H1 (cell line): ENCODE data around the gene DUSP9. TPM values are rescaled to one million over a fixed set of nuclear protein-coding genes. Genes with fewer than 3 reads are reported as not detected.

Source experiments
- CTCF ChIA-PET: fragments of 300-600 bp; sonication (Branson Sonifier 250); formaldehyde crosslinking; loops from one replicate; lab custom pipeline; 2021; ENCODE audit not compliant: partially characterized antibody; lab: Charles Lee
- POLR2A ChIA-PET: fragments of 300-600 bp; sonication (Branson Sonifier 250); formaldehyde crosslinking; loops from one replicate; lab custom pipeline; 2021; ENCODE audit warnings: inconsistent platforms; ENCODE audit not compliant: partially characterized antibody; lab: Charles Lee
- DNase-seq, 2 experiments: peaks; one replicate each; pipeline versions ENCODE4 v3.0.0 to v3.0.0-alpha.2; 2010 to 2022; ENCODE audit warnings: low spot score in 2 of 2, low read depth in 1 of 2, mixed read lengths in 1 of 2
- FAIRE-seq: peaks from 2 replicates; lab custom pipeline; 2011; peaks lifted over from hg19 to GRCh38; lab: Jason Lieb, UNC
- H2AFZ ChIP-seq: 2 replicates; pipeline ENCODE4 v1.8.1; 2012; ENCODE audit warnings: low read length, inconsistent platforms
- H2AK5ac ChIP-seq: 2 replicates; pipeline ENCODE4 v1.6.1; 2013; ENCODE audit warnings: low read depth, low read length
- H2BK120ac ChIP-seq: replicated peaks from 2 replicates; pipeline ENCODE3; 2013; ENCODE audit warnings: low read depth, low read length, inconsistent platforms
- H2BK12ac ChIP-seq: 2 replicates; pipeline ENCODE4 v1.6.1; 2013; ENCODE audit warnings: low read depth, low read length
- H2BK15ac ChIP-seq: 2 replicates; pipeline ENCODE4 v1.6.1; 2013; ENCODE audit warnings: low read length
- H2BK20ac ChIP-seq: 2 replicates; pipeline ENCODE4 v1.6.1; 2013; ENCODE audit warnings: low read length
- H2BK5ac ChIP-seq: 2 replicates; pipeline ENCODE4 v1.6.1; 2013; ENCODE audit warnings: low read depth, low read length
- H3K14ac ChIP-seq: 2 replicates; pipeline ENCODE4 v1.6.1; 2013; ENCODE audit warnings: inconsistent platforms; ENCODE audit not compliant: insufficient read length
- H3K18ac ChIP-seq: 2 replicates; pipeline ENCODE4 v1.6.1; 2013; ENCODE audit warnings: low read length; ENCODE audit errors: extremely low read depth
- H3K23ac ChIP-seq: 2 replicates; pipeline ENCODE4 v1.6.1; 2013; ENCODE audit warnings: inconsistent platforms; ENCODE audit not compliant: insufficient read length
- H3K23me2 ChIP-seq: 2 replicates; pipeline ENCODE4 v1.6.1; 2013; ENCODE audit warnings: low read depth, low read length
- H3K27ac ChIP-seq: 2 replicates; pipeline ENCODE4 v1.6.1; 2011; ENCODE audit warnings: low read depth, low read length, inconsistent platforms
- H3K27me3 ChIP-seq, 4 experiments: replicated peaks in 1 of 4; 1 replicate in 1 of 4; 2 replicates in 3 of 4; pipeline versions ENCODE4 v1.6.1 to v1.8.1; 2011 to 2013; ENCODE audit warnings: low read length in 3 of 4, mild to moderate bottlenecking in 3 of 4, inconsistent platforms in 2 of 4, mixed read lengths in 2 of 4, moderate library complexity in 1 of 4; ENCODE audit not compliant: control insufficient read depth in 3 of 4, insufficient read depth in 3 of 4; ENCODE audit errors: extremely low read depth in 1 of 4
- H3K36me3 ChIP-seq, 4 experiments: 2 replicates each; pipeline versions ENCODE4 v1.6.1 to v1.8.1; 2011 to 2013; ENCODE audit warnings: mild to moderate bottlenecking in 4 of 4, low read length in 3 of 4, moderate library complexity in 2 of 4, control low read depth in 1 of 4, inconsistent platforms in 1 of 4; ENCODE audit not compliant: insufficient read depth in 4 of 4, control insufficient read depth in 2 of 4
- H3K4ac ChIP-seq: replicated peaks from 2 replicates; pipeline ENCODE3; 2013; ENCODE audit warnings: low read length, low read depth, mixed read lengths, inconsistent platforms; ENCODE audit not compliant: insufficient read length
- H3K4me1 ChIP-seq, 4 experiments: replicated peaks in 1 of 4; 1 replicate in 1 of 4; 2 replicates in 3 of 4; pipeline versions ENCODE4 v1.6.1 to v1.8.1; 2011 to 2013; ENCODE audit warnings: low read length in 3 of 4, inconsistent platforms in 2 of 4, mixed read lengths in 1 of 4; ENCODE audit not compliant: insufficient read depth in 4 of 4, control insufficient read depth in 3 of 4
- H3K4me2 ChIP-seq, 2 experiments: 2 replicates each; pipeline versions ENCODE4 v1.6.1 to v1.8.1; 2011 to 2013; ENCODE audit warnings: low read depth in 2 of 2, low read length in 2 of 2, control low read depth in 1 of 2, inconsistent platforms in 1 of 2, mild to moderate bottlenecking in 1 of 2; ENCODE audit not compliant: insufficient read depth in 1 of 2
- H3K4me3 ChIP-seq, 4 experiments: fragments of 200-600, 300-600 bp in 1 of 4; sonication (generic), shearing (Covaris generic), sonication (Bioruptor Twin) in 1 of 4; 2 replicates each; pipeline versions ENCODE4 v1.5.1 to v1.8.1; 2011 to 2016; ENCODE audit warnings: low read length in 4 of 4, low read depth in 3 of 4, control low read depth in 2 of 4, inconsistent platforms in 2 of 4, mild to moderate bottlenecking in 2 of 4, mixed read lengths in 1 of 4, moderate library complexity in 1 of 4; ENCODE audit not compliant: insufficient read depth in 2 of 4; ENCODE audit errors: extremely low read depth in 1 of 4
- H3K56ac ChIP-seq: replicated peaks from 2 replicates; pipeline ENCODE3; 2013; ENCODE audit warnings: low read depth, mild to moderate bottlenecking, mixed read lengths, low read length, inconsistent platforms; ENCODE audit not compliant: insufficient read length
- H3K79me1 ChIP-seq: 2 replicates; pipeline ENCODE4 v1.6.1; 2013; ENCODE audit warnings: low read depth, low read length, control low read depth
- H3K79me2 ChIP-seq, 2 experiments: 2 replicates each; pipeline versions ENCODE4 v1.6.1 to v1.8.1; 2012 to 2013; ENCODE audit warnings: low read length in 2 of 2, mild to moderate bottlenecking in 2 of 2, inconsistent platforms in 1 of 2; ENCODE audit not compliant: insufficient read depth in 2 of 2, control insufficient read depth in 1 of 2
- H3K9ac ChIP-seq, 4 experiments: replicated peaks in 1 of 4; 1 replicate in 1 of 4; 2 replicates in 3 of 4; pipeline versions ENCODE4 v1.6.1 to v1.8.1; 2011 to 2013; ENCODE audit warnings: low read depth in 3 of 4, low read length in 3 of 4, control low read depth in 2 of 4, mild to moderate bottlenecking in 2 of 4, moderate library complexity in 2 of 4, inconsistent platforms in 1 of 4; ENCODE audit errors: extremely low read depth in 1 of 4
- H3K9me3 ChIP-seq, 2 experiments: 2 replicates each; pipeline versions ENCODE4 v1.6.1 to v1.8.1; 2012 to 2013; ENCODE audit warnings: mild to moderate bottlenecking in 2 of 2, moderate library complexity in 2 of 2, control low read depth in 1 of 2, inconsistent platforms in 1 of 2, low read depth in 1 of 2, low read length in 1 of 2, mixed read lengths in 1 of 2; ENCODE audit not compliant: insufficient read depth in 2 of 2
- H4K20me1 ChIP-seq, 2 experiments: replicated peaks in 1 of 2; 2 replicates each; pipeline versions ENCODE3 to v1.8.1; 2011 to 2013; ENCODE audit warnings: inconsistent platforms in 2 of 2, low read length in 2 of 2, mild to moderate bottlenecking in 1 of 2; ENCODE audit not compliant: insufficient read depth in 2 of 2, control insufficient read depth in 1 of 2
- H4K5ac ChIP-seq: 2 replicates; pipeline ENCODE4 v1.6.1; 2013; ENCODE audit warnings: low read length, low read depth, mixed read lengths, inconsistent platforms; ENCODE audit not compliant: insufficient read length
- H4K8ac ChIP-seq: 2 replicates; pipeline ENCODE4 v1.8.0; 2013; ENCODE audit warnings: mild to moderate bottlenecking, moderate library complexity, low read length, inconsistent platforms; ENCODE audit not compliant: insufficient read depth; ENCODE audit errors: extremely low read depth
- H4K91ac ChIP-seq: replicated peaks from 2 replicates; pipeline ENCODE3; 2013; ENCODE audit warnings: low read length, mixed read lengths, inconsistent platforms; ENCODE audit not compliant: insufficient read length
- BRCA1 ChIP-seq: IDR thresholded peaks from 2 replicates; pipeline ENCODE4 v1.6.1; 2012; ENCODE audit warnings: low read depth, low read length, improper control_type of control experiment
- CBX5 ChIP-seq: fragments of 300-800, 300-1000 bp; sonication (generic); IDR thresholded peaks from 2 replicates; pipeline ENCODE4 v1.7.1; 2016; ENCODE audit warnings: antibody characterized with exemption, low read length, low read depth
- FOSL1 ChIP-seq: IDR thresholded peaks from 2 replicates; pipeline ENCODE4 v1.6.1; 2011; ENCODE audit warnings: mild to moderate bottlenecking, low read depth, low read length, moderate library complexity; ENCODE audit not compliant: insufficient read depth
- GABPA ChIP-seq: IDR thresholded peaks from 2 replicates; pipeline ENCODE4 v1.6.1; 2011; ENCODE audit warnings: mild to moderate bottlenecking, low read length, moderate library complexity, borderline replicate concordance; ENCODE audit not compliant: insufficient read depth
- KDM1A ChIP-seq: fragments of 200-600, 300-600 bp; sonication (generic); IDR thresholded peaks from 2 replicates; pipeline ENCODE4 v1.7.1; 2016; ENCODE audit warnings: mild to moderate bottlenecking, low read length, borderline replicate concordance
- NANOG ChIP-seq: IDR thresholded peaks from 2 replicates; pipeline ENCODE4 v1.6.1; 2011; ENCODE audit warnings: low read length, low read depth, mild to moderate bottlenecking, inconsistent platforms; ENCODE audit not compliant: insufficient read depth, poor library complexity, severe bottlenecking
- NRF1 ChIP-seq: IDR thresholded peaks from 2 replicates; pipeline ENCODE4 v1.6.1; 2011; ENCODE audit warnings: mild to moderate bottlenecking, low read depth, low read length, improper control_type of control experiment
- SAP30 ChIP-seq: fragments of 300-600 bp; sonication (generic); IDR thresholded peaks from 2 replicates; pipeline ENCODE4 v1.7.1; 2012; ENCODE audit warnings: low read length, moderate library complexity, mild to moderate bottlenecking, inconsistent platforms; ENCODE audit not compliant: insufficient read depth, insufficient replicate concordance
- SP2 ChIP-seq: IDR thresholded peaks from 2 replicates; pipeline ENCODE4 v1.6.1; 2012; ENCODE audit warnings: mild to moderate bottlenecking, low read length, inconsistent platforms
- TCF12 ChIP-seq: IDR thresholded peaks from 2 replicates; pipeline ENCODE4 v1.6.1; 2011; ENCODE audit warnings: low read depth, mild to moderate bottlenecking, low read length
- WGBS, 2 experiments: shearing (Covaris generic) in 1 of 2; methylation state at CpG; one replicate each; pipeline versions ENCODE4 v1.1.6 to v1.1.7; 2013 to 2015; ENCODE audit warnings: low lambda C conversion rate in 2 of 2, mixed read lengths in 2 of 2, inconsistent platforms in 1 of 2, low coverage in 1 of 2, missing lambda C conversion rate in 1 of 2; ENCODE audit not compliant: insufficient replicate concordance in 2 of 2, insufficient coverage in 1 of 2, insufficient read length in 1 of 2; ENCODE audit errors: extremely low coverage in 1 of 2, missing lambda C conversion rate in 1 of 2; 5-methylcytosine and 5-hydroxymethylcytosine counted together
- polyA plus RNA-seq, 7 experiments: library from polyadenylated mRNA; depleted of rRNA in 3 of 7; stranded (reverse) in 5 of 7; unstranded in 2 of 7; fragments of >200 nt in 5 of 7; fragments of 200-250 nt in 2 of 7; gene quantifications; 1 replicate in 5 of 7; 2 replicates in 1 of 7; 4 replicates in 1 of 7; pipeline versions ENCODE4 v1.2.1 to v1.2.3, GENCODE V29; 2011 to 2013; ENCODE audit warnings: missing spikeins in 2 of 7, mixed read lengths in 2 of 7
- total RNA-seq: library from RNA; stranded (reverse); fragmentation: NEBNext Ultra II Directional; extraction: Animal tissue kit (Norgen Biotek cat#: 25700); gene quantifications from 2 replicates; pipeline ENCODE4 v1.2.1, GENCODE V29; 2021
- TF ChIP-seq, protein P1 (sequence below), 3 experiments: IDR thresholded peaks; 1 replicate in 2 of 3; 2 replicates in 1 of 3; pipeline versions ENCODE4 v1.5.1 to v1.6.1; 2011; ENCODE audit warnings: low read length in 3 of 3, mild to moderate bottlenecking in 3 of 3, inconsistent platforms in 2 of 3, low read depth in 1 of 3, moderate library complexity in 1 of 3; ENCODE audit not compliant: insufficient read depth in 1 of 3; ENCODE audit errors: control extremely low read depth in 1 of 3

DUSP9 gene
- total and polyA plus RNA-seq, 2 of the 8 experiments (the other 6 are each of a cell fraction or from before 2014, with no cell fraction given), result 0.80 to 1.1 TPM

DNA sequence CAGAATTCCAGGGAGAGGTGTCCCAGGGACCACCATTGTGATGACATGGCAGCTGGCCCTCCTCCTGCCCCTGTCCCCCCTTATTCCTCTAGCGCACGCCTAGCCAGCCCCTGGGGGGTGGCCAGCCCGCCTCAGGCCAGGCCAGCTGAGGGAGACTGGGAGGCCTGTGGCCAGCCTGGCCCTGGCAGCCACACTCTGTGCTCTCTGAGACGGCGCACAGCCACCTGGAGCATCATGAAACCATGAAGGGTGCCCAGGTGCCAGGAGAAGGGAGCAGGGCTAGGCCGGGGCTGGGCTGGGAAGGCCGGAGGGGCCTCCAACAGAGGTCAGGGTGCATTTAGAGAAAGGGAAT is 14.4 kb upstream of the DUSP9 start:
- H3K14ac ChIP-seq, result no peak overlapping the region
- H3K36me3 ChIP-seq, result no peaks in the 10 kb centered on the region
- no peaks in the 10 kb centered on the region for H3K27me3 ChIP-seq
- no peak for FAIRE-seq
- H3K27ac ChIP-seq, result no peak overlapping the region
- H3K79me2 ChIP-seq, result no peaks in the 10 kb centered on the region
- H2AK5ac ChIP-seq, result no peak overlapping the region
- H4K5ac ChIP-seq, result no peak overlapping the region
- H2BK5ac ChIP-seq, result no peak overlapping the region
- H2BK12ac ChIP-seq, result no peak overlapping the region
- H3K9me3 ChIP-seq, result no peaks in the 10 kb centered on the region
- WGBS, 2 experiments, result 100% methylated on average over 2 of the region's 7 CpGs; no CpG with 5 or more reads in 1 of the 2 experiments
- H3K4me2 ChIP-seq, result no peak overlapping the region
- DNase-seq, result no peak
- H4K91ac ChIP-seq, result no peak overlapping the region
- no peak overlapping the region for H3K4ac ChIP-seq
- CTCF ChIA-PET, result interaction anchor here (1.1 to 4.5 kb wide), 7 partner anchors 8 to 61 kb away, joined by 3 to 30 read pairs (median 5); partner anchors contain the start of gene DUSP9
- H2BK20ac ChIP-seq, result no peak overlapping the region
- H3K9ac ChIP-seq, result no peak overlapping the region
- H4K8ac ChIP-seq, result no peak overlapping the region
- no peaks in the 10 kb centered on the region for H3K79me1 ChIP-seq
- H3K23ac ChIP-seq, result no peak overlapping the region
- H2BK120ac ChIP-seq, result no peak overlapping the region
- no peak overlapping the region for H3K4me3 ChIP-seq
- no peaks in the 10 kb centered on the region for H4K20me1 ChIP-seq
- TF ChIP-seq KDM1A (no peak), GABPA (no peak), CBX5 (no peak), SP2 (no peak), TCF12 (no peak), FOSL1 (no peak), NRF1 (no peak), NANOG (no peak), SAP30 (no peak), BRCA1 (no peak)
- TF ChIP-seq, protein P1, sequence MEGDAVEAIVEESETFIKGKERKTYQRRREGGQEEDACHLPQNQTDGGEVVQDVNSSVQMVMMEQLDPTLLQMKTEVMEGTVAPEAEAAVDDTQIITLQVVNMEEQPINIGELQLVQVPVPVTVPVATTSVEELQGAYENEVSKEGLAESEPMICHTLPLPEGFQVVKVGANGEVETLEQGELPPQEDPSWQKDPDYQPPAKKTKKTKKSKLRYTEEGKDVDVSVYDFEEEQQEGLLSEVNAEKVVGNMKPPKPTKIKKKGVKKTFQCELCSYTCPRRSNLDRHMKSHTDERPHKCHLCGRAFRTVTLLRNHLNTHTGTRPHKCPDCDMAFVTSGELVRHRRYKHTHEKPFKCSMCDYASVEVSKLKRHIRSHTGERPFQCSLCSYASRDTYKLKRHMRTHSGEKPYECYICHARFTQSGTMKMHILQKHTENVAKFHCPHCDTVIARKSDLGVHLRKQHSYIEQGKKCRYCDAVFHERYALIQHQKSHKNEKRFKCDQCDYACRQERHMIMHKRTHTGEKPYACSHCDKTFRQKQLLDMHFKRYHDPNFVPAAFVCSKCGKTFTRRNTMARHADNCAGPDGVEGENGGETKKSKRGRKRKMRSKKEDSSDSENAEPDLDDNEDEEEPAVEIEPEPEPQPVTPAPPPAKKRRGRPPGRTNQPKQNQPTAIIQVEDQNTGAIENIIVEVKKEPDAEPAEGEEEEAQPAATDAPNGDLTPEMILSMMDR (IDR thresholded peaks at IDR 0.05; ENCODE audit: control extremely low read depth in 1 of 3, insufficient read depth in 1 of 3, low read depth in 1 of 3, low read length in 3 of 3), result no peak
- no peak overlapping the region for H2BK15ac ChIP-seq
- no peaks in the 10 kb centered on the region for H3K23me2 ChIP-seq
- no peak overlapping the region for H3K18ac ChIP-seq
- POLR2A ChIA-PET, result no interaction called here
- H3K56ac ChIP-seq, result no peak overlapping the region
- H2AFZ ChIP-seq, result no peak overlapping the region
- H3K4me1 ChIP-seq, result peaks cover 0 to 1% (median 0%) of the 10 kb centered on the region in 4 experiments; a peak in 1 of 7 replicates
